Gastrocnemius medialis (tissue), 4 donors: Measurements from ENCODE around the gene HLA-DRB1. TPM values are rescaled to one million over a fixed set of nuclear protein-coding genes. Genes with fewer than 3 reads are reported as not detected.

Experiments
- ATAC-seq, 2 donors: fragments of 150-250 bp; one replicate each; pipeline ENCODE4 v1.9.1; 2016
- DNase-seq, 2 donors: peaks; one replicate each; pipeline ENCODE4 v3.0.0-alpha.2; 2019
- H3K27ac ChIP-seq, 4 donors: fragments of 200-600 bp; sonication (generic); 1 replicate in 1 of 4; 2 replicates in 3 of 4; pipeline ENCODE4 v1.5.1; 2016 to 2018; ENCODE audit warnings: mild to moderate bottlenecking in 2 of 4, moderate library complexity in 1 of 4
- H3K27me3 ChIP-seq, 3 donors: fragments of 200-600 bp; sonication (generic) in 2 of 3; 1 replicate in 1 of 3; 2 replicates in 2 of 3; pipeline versions ENCODE4 v1.5.1 to v1.6.0; 2016 to 2019; ENCODE audit warnings: mild to moderate bottlenecking in 1 of 3, moderate library complexity in 1 of 3
- H3K36me3 ChIP-seq, 2 donors: fragments of 200-600 bp; sonication (generic) in 1 of 2; one replicate each; pipeline ENCODE4 v1.5.1; 2017 to 2018
- H3K4me1 ChIP-seq, 2 donors: fragments of 200-600 bp; sonication (generic) in 1 of 2; one replicate each; pipeline ENCODE4 v1.5.1; 2016 to 2017; ENCODE audit warnings: mild to moderate bottlenecking in 2 of 2
- H3K4me3 ChIP-seq, 4 donors: fragments of 200-600 bp; sonication (generic) in 3 of 4; 1 replicate in 1 of 4; 2 replicates in 3 of 4; pipeline ENCODE4 v1.5.1; 2016 to 2019; ENCODE audit warnings: mild to moderate bottlenecking in 2 of 4
- H3K9me3 ChIP-seq, 3 donors: fragments of 200-600 bp; sonication (generic) in 2 of 3; 1 replicate in 1 of 3; 2 replicates in 2 of 3; pipeline ENCODE4 v1.5.1; 2016 to 2019
- CTCF ChIP-seq, 5 experiments: fragments of 450-650 bp in 3 of 5; fragments of 200-600 bp in 2 of 5; sonication (generic) in 2 of 5; IDR thresholded peaks in 4 of 5; conservative IDR thresholded peaks in 1 of 5; 1 replicate in 4 of 5; 2 replicates in 1 of 5; pipeline ENCODE4 v1.5.1; 2016 to 2019; ENCODE audit warnings: antibody characterized with exemption in 5 of 5, mild to moderate bottlenecking in 3 of 5, moderate library complexity in 3 of 5
- POLR2A ChIP-seq, 2 donors: fragments of 450-650 bp; IDR thresholded peaks; one replicate each; pipeline ENCODE4 v1.6.1; 2017; ENCODE audit warnings: antibody characterized with exemption in 2 of 2, mild to moderate bottlenecking in 2 of 2, moderate library complexity in 2 of 2
- in situ Hi-C, 4 donors: fragments of 200-750 bp; cut with MboI; loops; one replicate each; pipeline versions ENCODE4 v1.15.0 to v1.8.0; 2017; ENCODE audit warnings: low sequenced_read_pairs in 4 of 4
- intact Hi-C: fragments of 100-400 bp; cut with DNase I; formaldehyde crosslinking; loops from one replicate; pipeline ENCODE4 v1.15.1; 2023; ENCODE audit warnings: low total_unique reads
- total RNA-seq, 4 donors: library from RNA; depleted of rRNA; stranded (reverse); fragments of >200 nt; gene quantifications; one replicate each; pipeline versions ENCODE4 v1.1.0 to v1.2.3, GENCODE V29; 2016

The HLA-DRB1 gene
- total RNA-seq, 4 donors from 2014 or later = 7.5 to 25.2 (median 16.5) TPM

- H3K27me3 ChIP-seq = no peaks in the 10 kb centered on the region
- intact Hi-C loops (loop anchor here (5.0 kb wide), 1 partner anchor 66 kb away; no protein-coding TSS in a partner anchor), in situ Hi-C loops (loop anchor here (5.0 to 25.0 kb wide), 3 partner anchors 61 to 101 kb away; no protein-coding TSS in a partner anchor)
- no peak for TF ChIP-seq CTCF (IDR thresholded peaks at IDR 0.05 in 4 of 5, conservative IDR thresholded peaks at IDR 0.05 in 1 of 5)
- no peak for TF ChIP-seq POLR2A (IDR thresholded peaks at IDR 0.05)
- DNase-seq (no peak), ATAC-seq (no peak)
- H3K4me1 ChIP-seq = no peaks in the 10 kb centered on the region
- H3K4me3 ChIP-seq = peak overlapping the region in 1 of 4 donors; percentile 41
- H3K9me3 ChIP-seq = no peaks in the 10 kb centered on the region
- no peaks in the 10 kb centered on the region for H3K36me3 ChIP-seq
- H3K27ac ChIP-seq = peak overlapping the region in 1 of 4 donors; percentile 53
These were observed 1.5 kb downstream of the HLA-DRB1 start for GRCh38 chr6:32588156-32588555.

GRCh38 chr6:32583527-32583898 is 6.1 kb downstream of the HLA-DRB1 start:
- in situ Hi-C loops = loop anchor here in 3 of 4 donors (10.0 to 25.0 kb wide), 2 partner anchors 59 to 96 kb away; no protein-coding TSS in a partner anchor

GRCh38 chr6:32581315-32582095 is 8.1 kb downstream of the HLA-DRB1 start:
- Histone ChIP-seq H3K27me3 (no peaks in the 10 kb centered on the region), H3K4me3 (no peak overlapping the region), H3K4me1 (no peaks in the 10 kb centered on the region), H3K27ac (no peak overlapping the region), H3K9me3 (no peaks in the 10 kb centered on the region), H3K36me3 (no peaks in the 10 kb centered on the region)
- ATAC-seq (no peak), DNase-seq (no peak)
- TF ChIP-seq POLR2A (IDR thresholded peaks at IDR 0.05) (no peak), CTCF (IDR thresholded peaks at IDR 0.05 in 4 of 5, conservative IDR thresholded peaks at IDR 0.05 in 1 of 5) (no peak)
- intact Hi-C loops = no loop called here
- in situ Hi-C loops = loop anchor here in 3 of 4 donors (10.0 to 25.0 kb wide), 2 partner anchors 57 to 94 kb away; no protein-coding TSS in a partner anchor

More at GRCh38 chr6:32583527-32583898, 6.1 kb downstream of the HLA-DRB1 start:
- no peaks in the 10 kb centered on the region for H3K9me3 ChIP-seq
- no peaks in the 10 kb centered on the region for H3K36me3 ChIP-seq
- TF ChIP-seq CTCF (IDR thresholded peaks at IDR 0.05 in 4 of 5, conservative IDR thresholded peaks at IDR 0.05 in 1 of 5) = no peak
- TF ChIP-seq POLR2A (IDR thresholded peaks at IDR 0.05) = no peak
- H3K27ac ChIP-seq = peak overlapping the region in 1 of 4 donors; percentile 56
- no peaks in the 10 kb centered on the region for H3K4me1 ChIP-seq
- no peak for DNase-seq
- intact Hi-C loops = no loop called here
- H3K4me3 ChIP-seq = peak overlapping the region in 1 of 4 donors; percentile 39
- ATAC-seq = no peak
- H3K27me3 ChIP-seq = no peaks in the 10 kb centered on the region

GRCh38 chr6:32580593-32580992 is 9.1 kb downstream of the HLA-DRB1 start:
- no peaks in the 10 kb centered on the region for H3K36me3 ChIP-seq

More at GRCh38 chr6:32580593-32580992, 9.1 kb downstream of the HLA-DRB1 start:
- DNase-seq = no peak
- intact Hi-C loops (no loop called here), in situ Hi-C loops (loop anchor here in 3 of 4 donors (10.0 to 25.0 kb wide), 2 partner anchors 56 to 93 kb away; no protein-coding TSS in a partner anchor)
- Histone ChIP-seq H3K9me3 (no peaks in the 10 kb centered on the region), H3K27ac (no peak overlapping the region), H3K27me3 (no peaks in the 10 kb centered on the region), H3K4me3 (no peak overlapping the region), H3K4me1 (no peaks in the 10 kb centered on the region)
- TF ChIP-seq POLR2A (IDR thresholded peaks at IDR 0.05) (no peak), CTCF (IDR thresholded peaks at IDR 0.05 in 4 of 5, conservative IDR thresholded peaks at IDR 0.05 in 1 of 5) (no peak)
- ATAC-seq = no peak
